Measurements from ENCODE around the gene CPED1.
"Not testable (repeated sequence)": the region's sequence is repeated elsewhere in the genome, so short reads cannot be mapped to it uniquely, and the experiment has no call there.

The CPED1 gene

DNA sequence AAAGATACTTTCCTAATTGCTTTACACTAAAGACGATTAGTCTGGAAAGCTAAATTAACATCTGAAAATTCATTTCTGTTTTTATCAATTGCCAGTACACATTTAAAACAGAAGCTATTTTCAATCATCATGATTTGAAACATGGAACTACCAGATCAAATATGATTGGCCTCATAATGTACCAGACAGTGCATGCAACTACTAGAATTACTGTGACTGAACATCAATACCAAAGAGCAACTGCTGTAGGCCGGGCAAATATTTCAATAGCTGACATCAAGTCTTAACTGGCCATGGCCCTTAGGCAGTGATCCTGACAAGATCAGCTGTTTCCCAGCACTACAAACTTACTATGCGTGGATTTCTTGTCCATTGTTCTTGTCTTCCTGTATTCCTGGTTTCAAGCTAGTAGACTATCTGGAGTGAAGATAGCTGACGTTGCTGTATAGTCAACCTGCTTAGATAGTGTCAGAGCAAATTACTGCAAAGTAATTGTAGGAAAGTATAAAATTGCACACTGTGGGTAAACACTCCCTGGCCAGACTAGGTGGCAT, 318.6 kb downstream of the CPED1 start:
- no peak for DNase-seq (ENCODE audit: low read depth, low spot score)

DNA sequence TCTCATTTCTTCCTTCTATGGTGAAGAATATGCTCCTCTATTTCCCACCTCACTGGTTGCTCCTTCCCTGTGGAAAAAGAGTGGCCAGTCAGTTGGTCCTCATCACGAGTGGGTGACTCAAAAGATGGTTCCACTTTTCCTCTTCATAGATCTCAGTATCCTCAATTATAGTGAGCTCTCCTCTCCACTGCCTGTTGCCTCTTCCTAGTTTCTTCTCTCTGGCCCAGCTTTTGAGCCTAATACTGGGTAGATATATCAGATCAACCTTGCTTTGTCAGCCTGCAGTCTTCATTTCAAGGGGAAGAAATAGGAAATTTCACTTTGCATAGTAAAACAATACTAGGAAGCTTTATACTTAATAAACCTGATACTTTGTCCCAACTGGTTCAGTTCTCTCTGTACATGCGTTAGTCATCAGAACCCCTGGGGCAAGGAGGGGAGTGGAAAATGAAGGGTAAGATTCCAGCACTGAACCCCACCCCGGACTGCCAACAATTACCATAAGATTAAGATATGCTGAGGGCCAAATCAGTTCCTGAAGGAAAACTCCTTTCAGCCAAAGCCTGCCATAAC, 324.8 kb downstream of the CPED1 start:
- no peak for DNase-seq (ENCODE audit: low read depth, low spot score)

DNA sequence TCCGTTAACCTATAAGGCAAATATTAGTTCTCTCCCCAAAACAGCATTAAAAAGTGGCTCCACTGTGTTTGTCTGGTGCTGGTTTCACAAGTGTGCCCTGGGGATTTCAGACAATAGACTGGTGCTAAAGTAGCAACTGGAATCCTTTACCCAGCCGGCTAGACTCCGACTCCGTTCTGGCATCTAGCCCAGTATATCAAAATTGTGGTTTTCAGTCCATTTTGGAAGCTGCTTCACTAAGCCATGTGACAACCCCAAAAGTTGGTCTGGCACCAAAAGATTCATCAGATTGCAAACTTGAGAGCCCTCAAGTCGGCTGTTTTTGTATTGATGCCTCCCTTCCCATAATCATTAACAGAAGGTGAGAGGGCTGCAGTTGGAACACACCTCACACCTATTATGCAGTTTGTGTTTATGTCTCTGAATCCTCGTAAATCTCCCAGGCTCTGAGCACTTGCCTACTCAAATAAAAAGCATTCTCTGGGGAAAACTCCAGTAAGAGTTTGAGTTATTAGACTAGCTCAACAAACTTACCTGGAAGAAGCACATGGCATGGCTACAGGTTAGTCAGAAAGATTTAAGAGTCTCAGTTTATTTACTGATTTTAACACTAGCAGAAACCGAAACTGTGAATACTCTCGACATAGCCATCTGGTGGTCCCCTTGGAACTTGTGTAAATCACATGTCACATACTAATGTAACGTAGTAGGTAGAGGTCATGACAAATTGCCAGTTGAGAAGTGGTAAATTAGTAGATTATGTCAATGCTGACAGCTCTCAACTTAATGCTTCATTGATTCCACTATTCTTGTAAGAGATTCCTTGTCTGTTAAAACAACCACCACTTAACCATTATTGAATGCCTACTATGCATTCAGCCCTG, 325.5 kb downstream of the CPED1 start:
- DNase-seq (ENCODE audit: low read depth, low spot score) = no peak

DNA sequence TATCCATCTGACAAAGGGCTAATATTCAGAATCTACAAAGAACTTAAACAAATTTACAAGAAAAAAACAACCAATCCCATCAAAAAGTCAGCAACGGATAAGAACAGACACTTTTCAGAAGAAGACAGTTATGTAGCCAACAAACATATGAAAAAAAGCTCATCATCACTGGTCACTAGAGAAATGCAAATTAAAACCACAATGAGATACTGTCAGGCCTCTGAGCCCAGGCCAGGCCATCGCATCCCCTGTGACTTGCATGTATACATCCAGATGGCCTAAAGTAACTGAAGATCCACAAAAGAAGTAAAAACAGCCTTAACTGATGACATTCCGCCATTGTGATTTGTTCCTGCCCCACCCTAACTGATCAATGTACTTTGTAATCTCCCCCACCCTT, 326.7 kb downstream of the CPED1 start:
- not testable (repeated sequence) for DNase-seq (ENCODE audit: low read depth, low spot score)

DNA sequence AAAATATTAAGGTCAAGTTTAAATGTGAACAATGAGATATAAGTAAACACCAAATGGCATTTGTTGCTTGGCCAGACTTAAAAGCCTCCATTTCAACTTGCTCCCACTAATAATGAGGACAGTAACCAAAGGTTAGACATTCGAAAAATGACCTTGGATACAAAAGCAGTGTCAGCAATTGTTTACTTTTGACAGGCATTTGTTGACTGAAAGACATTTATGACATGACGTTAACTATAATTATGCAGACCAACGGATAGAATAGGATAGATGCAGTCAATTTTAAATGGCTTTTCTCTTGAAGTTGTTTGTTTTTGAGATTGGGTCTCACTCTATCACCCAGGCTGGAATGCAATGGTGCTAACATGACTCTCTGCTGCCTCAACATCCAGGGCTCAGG, 333.9 kb downstream of the CPED1 start:
- DNase-seq (ENCODE audit: low read depth, low spot score) = no peak

DNA sequence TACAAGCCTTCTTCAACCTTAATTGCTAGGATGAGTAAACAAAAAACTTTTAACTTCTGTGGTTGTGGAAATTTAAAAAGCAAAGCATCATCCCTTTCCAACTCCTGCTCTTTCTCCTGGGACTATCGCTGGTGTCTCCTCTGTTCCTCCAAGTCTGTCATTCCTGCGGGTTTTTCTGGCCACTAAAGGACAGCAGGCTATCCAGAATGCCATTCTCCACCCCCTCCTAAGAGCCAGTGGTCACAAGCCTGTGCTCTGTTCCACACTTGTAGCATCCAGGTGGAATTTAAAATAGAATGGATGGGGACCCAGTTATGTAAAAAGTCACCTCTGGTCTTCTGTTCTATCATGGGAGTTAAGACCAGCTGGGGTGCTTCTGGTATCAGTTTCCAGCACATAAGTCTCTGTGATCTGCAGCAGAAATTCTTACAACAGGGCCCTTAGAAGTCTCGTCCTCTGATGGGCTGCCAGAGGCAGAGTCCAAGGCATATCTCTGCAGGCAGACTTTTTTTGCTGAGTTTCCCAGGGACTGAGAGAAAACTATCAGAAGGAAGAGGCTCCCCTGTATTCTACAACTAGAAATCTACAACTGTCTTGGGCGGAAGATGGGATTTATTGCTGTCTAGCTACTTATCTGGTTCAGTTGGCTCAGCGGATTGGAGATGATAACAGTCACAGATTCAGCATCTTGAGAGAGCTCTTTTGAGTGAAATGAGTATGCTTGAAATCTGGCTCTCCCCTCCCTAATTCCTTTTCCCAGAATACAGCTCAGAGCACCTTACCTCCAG, 335.2 kb downstream of the CPED1 start:
- DNase-seq (ENCODE audit: low read depth, low spot score) = no peak

DNA sequence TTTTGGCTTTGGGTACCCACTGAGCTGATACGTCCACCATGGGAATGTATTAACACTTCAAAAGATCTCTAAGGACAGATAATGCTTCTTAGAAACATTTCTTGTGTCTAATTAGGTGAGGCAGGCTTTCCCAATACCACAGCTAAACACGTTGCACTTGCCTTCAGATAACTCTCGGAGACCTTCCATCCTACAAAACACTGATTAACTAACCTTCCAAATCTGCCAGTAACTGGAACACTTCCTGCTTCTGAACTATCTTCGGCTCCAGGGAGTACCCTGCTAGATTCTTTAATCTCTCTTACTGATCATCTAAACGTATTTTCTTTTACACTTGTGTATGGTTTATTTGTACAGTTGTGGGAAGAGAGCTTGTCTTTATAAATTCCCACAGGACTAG, 339.2 kb downstream of the CPED1 start:
- no peak for DNase-seq (ENCODE audit: low read depth, low spot score)

DNA sequence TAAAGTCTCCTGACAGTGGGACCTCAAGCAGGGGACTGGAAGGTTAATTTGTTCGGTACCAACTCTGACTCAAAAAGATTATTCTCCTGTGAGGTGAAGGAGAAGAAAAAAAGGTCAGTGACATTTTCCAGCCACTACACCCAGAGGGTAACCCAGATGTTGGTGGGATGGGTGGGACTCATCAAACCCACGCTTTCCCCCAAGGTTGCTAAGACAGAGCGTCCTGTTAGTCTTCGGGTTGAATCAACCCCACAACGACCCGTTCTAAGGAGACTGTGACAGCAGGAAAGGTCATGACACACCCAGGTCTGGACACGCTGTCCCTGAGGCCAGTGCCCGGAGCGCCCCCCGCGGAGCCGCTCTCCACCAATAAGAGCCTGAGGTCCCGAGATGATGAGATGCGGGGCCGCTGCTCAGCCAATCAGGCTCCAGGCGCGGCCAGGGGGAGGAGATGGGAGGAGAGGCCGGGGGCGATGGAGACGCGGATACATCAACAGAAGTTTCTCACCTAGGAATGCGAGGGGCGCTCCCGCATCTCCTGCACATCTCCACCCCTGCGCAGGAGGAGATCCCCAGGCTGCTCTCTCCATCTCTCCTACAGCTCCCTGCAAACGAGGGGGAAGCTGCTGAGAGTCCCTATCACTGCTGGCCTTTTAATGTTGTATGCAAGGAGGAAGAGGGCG, 340.1 kb downstream of the CPED1 start, which contains the start of gene WNT16:
TSS of gene WNT16 (plus strand) at position 493 of the 683 bp plus-strand sequence. CDS start 293 bp downstream, outside the sequence.
- DNase-seq (ENCODE audit: low read depth, low spot score) = no peak

DNA sequence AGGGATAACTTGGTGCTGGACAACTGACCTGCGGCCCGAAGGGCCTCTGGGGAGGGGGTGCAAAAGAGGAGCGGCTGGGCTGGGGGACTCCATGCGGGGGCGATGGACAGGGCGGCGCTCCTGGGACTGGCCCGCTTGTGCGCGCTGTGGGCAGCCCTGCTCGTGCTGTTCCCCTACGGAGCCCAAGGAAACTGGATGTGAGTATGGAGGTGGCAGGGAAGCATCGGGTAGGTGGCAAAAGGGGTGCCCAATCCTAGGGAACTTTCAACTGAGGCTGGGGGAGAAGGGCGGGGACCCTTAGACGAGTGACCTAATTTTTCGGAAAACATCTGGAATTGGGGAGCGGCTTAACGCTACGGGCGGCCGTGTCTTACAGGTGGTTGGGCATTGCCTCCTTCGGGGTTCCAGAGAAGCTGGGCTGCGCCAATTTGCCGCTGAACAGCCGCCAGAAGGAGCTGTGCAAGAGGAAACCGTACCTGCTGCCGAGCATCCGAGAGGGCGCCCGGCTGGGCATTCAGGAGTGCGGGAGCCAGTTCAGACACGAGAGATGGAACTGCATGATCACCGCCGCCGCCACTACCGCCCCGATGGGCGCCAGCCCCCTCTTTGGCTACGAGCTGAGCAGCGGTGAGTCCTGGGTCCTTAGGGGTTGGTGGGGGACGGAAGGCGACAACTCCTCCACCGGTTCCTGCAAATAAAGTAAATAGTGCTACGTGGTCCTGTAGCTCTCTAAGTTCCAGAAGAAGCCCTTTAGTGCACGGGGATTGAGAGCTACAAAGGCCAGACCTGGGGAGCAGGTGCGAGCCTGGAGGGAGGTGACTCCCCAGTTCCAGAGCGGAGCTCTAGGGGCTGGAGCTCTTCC, 340.9 kb downstream of the CPED1 start:
- DNase-seq (ENCODE audit: low read depth, low spot score) = no peak

DNA sequence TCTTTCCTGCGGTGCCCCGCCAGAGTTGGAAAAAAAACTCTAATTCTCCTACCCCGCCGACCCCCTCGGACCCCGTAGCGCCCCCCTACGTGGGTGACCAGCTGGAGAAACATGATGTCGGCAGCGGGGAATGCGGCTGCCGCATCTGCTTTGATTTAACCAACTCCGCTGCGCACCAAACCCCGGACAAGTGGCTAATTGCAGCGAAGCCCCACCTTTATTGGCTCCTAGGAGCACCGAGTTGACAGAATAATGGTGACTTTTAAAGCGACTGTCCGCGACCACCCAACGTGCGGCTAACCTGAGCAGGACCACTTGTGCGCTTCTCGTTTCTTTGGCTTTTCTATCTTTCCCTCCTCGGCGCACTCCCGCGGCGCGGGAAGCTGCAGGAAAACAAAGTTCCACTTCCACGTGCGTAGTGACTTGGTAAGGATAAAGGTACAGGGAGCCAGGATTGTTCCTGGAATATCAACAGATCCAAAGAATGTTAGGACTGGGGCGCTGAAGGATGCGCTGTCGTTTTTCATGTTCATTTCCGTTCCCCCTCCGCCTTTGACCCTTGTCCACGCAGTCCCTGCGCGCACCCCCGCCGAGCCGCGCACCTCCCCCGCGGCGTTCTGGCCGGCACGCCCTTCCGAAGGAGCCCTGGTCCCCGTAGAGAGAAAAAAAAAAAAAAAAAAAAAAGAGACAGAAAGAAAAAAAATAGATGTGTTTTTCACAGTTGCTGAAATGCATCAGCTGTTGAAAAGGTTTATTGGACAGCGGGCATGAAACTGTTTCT, 341.7 kb downstream of the CPED1 start:
- DNase-seq (ENCODE audit: low read depth, low spot score) = no peak

DNA sequence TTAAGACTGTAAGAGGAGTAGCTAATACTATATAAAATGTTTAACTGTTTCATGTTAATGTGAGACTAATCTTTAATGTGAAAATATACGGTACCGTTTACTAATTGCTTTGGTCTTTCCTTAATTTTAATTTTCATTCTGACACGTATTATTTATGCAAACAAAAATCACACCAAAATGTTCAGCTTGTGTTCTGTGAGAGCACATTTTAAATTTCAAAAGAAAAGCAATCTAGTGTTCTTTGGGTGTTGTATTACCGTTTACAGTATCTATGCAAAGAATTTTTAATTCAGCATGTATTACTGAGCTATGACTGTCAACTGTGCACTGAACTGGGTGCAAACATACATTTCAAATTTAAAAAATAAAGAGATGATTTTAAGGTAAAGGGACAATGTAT, 342.5 kb downstream of the CPED1 start:
- no peak for DNase-seq (ENCODE audit: low read depth, low spot score)

DNA sequence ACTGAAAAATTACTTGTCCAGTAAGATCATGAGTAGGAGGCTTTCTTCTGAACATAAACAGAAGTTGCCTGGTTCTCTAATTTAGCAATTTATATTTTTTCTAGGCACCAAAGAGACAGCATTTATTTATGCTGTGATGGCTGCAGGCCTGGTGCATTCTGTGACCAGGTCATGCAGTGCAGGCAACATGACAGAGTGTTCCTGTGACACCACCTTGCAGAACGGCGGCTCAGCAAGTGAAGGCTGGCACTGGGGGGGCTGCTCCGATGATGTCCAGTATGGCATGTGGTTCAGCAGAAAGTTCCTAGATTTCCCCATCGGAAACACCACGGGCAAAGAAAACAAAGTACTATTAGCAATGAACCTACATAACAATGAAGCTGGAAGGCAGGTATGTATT, 343.1 kb downstream of the CPED1 start:
- no peak for DNase-seq (ENCODE audit: low read depth, low spot score)

DNA sequence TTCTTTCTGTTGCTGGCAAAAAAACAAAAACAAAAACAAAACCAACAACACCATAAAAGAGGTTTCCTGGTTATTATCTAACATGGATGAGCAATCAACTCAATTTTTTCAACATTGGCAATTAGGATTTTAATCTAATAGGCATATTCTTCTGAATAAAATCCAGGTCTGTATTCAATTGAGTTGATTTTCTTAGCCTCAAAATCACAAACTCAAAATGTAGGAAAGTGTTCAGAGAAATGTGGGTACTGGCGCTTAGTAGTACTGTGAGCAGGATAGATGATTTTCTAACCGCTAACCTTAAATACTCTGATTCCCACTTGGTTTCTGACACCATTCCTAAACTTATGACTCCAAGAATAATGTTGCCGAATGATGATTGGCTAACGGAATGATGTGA, 345.9 kb downstream of the CPED1 start:
- no peak for DNase-seq (ENCODE audit: low read depth, low spot score)

DNA sequence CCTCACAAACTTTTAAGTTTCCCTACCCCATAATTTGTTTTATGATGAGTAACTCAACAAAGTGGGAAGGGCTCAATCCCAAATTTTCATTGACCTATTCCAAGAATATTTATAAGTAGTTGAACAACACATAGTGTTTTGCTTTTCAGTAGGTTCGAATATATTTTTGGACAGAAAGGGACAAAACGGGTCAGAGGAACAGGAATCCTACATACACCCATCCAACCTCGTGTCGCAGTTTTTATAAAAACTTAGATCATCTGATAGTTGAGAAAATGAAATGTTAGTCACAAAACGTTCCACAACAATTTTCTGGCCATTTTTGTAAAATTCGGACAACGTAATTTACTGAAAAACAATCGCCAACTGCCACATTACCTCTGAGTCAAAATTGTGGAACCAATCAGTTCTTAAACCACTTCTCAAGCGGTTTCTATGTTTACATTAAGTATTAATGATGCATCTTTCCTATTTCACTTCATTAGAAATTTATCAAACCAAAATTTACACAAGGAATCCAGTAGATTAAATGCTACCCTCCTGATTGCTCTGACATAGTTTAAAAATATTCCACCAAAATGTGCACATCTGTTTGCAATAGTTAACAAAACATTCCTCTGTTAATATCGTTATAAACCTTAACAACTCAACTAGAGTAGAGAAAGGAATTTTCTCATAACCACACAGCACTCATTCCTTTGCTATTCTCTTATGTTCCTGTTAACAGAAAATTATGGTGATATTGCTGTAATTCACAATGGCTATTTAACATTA, 346.6 kb downstream of the CPED1 start:
- DNase-seq (ENCODE audit: low read depth, low spot score) = no peak

DNA sequence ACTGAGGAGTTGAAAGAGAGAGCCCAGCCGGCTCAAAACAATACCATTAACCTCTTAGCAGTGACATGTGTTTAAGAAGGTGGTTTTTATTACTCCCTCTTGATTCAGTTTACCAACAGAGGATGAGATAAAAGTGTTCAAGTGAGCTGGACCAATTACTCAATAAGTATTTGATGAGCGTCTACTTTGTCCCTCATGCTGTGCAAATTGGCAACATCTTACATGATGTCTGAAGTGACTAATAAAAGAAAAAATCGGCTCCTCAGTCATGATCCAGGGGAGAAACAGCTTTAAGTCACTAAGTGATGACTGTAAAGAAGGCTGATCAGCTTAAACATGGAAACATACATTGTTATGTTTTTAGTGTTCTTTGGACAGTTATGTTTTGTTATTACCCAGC, 348.1 kb downstream of the CPED1 start:
- no peak for DNase-seq (ENCODE audit: low read depth, low spot score)

DNA sequence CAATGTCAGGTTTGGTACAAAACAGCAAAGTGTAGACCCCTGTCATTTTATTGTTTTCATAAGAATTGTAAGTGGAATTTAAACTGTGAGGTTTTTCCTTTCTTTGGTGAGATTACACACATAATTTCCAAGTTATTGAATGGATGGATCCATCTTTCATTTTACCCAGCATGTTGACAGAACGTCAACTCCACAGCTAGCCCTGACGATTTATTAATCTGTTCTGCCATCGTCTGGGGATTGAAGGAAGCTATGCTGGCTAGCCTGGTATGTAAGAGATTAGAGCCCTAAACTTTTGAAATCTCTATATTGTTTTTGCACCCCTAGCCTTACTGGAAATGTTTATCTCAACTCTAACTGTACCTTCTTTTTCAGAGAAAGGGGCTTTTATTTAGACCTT, 348.9 kb downstream of the CPED1 start:
- no peak for DNase-seq (ENCODE audit: low read depth, low spot score)

DNA sequence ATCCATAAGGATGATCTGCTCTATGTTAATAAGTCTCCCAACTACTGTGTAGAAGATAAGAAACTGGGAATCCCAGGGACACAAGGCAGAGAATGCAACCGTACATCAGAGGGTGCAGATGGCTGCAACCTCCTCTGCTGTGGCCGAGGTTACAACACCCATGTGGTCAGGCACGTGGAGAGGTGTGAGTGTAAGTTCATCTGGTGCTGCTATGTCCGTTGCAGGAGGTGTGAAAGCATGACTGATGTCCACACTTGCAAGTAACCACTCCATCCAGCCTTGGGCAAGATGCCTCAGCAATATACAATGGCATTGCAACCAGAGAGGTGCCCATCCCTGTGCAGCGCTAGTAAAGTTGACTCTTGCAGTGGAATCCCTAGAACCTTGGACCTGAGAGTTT, 350.6 kb downstream of the CPED1 start:
- no peak for DNase-seq (ENCODE audit: low read depth, low spot score)

DNA sequence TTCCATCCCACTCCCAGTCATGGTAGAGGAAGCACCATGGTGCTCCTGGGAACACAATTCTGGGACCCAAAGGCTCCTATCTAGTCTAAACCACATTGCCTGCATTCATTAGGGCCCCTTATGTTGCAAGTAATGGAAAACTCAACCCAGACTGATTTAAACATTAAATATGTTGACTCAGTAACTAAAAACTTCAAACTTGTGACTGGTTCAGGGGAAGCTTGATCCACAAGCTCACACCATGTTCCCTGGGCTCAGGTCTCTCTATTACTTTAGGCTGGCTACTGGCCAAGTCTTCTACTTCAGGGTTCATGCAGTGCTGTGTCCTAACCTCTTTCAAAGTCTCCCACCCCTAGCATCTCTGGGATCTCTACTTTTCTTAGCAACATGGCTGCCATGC, 353.4 kb downstream of the CPED1 start:
- no peak for DNase-seq (ENCODE audit: low read depth, low spot score)

DNA sequence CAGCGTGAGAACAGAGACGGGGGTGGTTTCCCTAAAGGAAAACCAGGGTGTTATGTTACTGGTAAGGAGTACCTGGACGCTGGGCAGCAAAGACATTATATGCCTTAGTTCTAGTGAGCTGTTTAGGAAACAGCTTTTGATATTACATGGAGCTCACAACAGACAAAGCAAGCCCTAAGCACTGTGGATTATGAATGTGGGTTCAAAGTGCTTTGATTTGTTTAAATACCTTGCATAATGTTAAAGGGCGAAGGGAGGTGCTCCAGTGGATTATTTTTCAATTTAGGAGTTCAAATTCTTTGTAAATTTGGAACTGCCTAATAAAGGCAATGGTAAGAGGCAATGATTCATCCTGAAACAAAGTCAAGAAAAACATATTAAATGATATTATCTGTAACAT, 354.1 kb downstream of the CPED1 start:
- DNase-seq (ENCODE audit: low read depth, low spot score) = no peak

All from iPS DF 19.7 (cell line).